CD14-positive monocyte (primary cell): ENCODE results near the gene CACTIN. TPM values are rescaled to one million over a fixed set of nuclear protein-coding genes. Genes with fewer than 3 reads are reported as not detected.

Source experiments
- DNase-seq, 3 donors: peaks; one replicate each; pipeline ENCODE4 v3.0.0-alpha.2; 2011 to 2022
- H2AFZ ChIP-seq: 2 replicates; pipeline ENCODE4 v1.6.0; 2012; ENCODE audit warnings: mild to moderate bottlenecking, low read depth, low read length, inconsistent platforms; ENCODE audit not compliant: insufficient read depth, poor library complexity, severe bottlenecking
- H3K27ac ChIP-seq, 2 donors: 1 replicate in 1 of 2; 2 replicates in 1 of 2; pipeline ENCODE4 v1.5.1; 2012 to 2013; ENCODE audit warnings: low read length in 2 of 2, control low read depth in 1 of 2, inconsistent platforms in 1 of 2, low read depth in 1 of 2, mild to moderate bottlenecking in 1 of 2
- H3K27me3 ChIP-seq, 2 donors: one replicate each; pipeline versions ENCODE4 v1.6.0 to v1.6.1; 2011 to 2013; ENCODE audit warnings: low read length in 2 of 2; ENCODE audit not compliant: control insufficient read depth in 2 of 2, insufficient read depth in 2 of 2
- H3K36me3 ChIP-seq, 2 donors: replicated peaks in 1 of 2; 1 replicate in 1 of 2; 2 replicates in 1 of 2; pipeline versions ENCODE4 v1.5.1 to v1.6.1; 2012 to 2013; ENCODE audit warnings: low read length in 2 of 2, control low read depth in 1 of 2, inconsistent platforms in 1 of 2, mild to moderate bottlenecking in 1 of 2; ENCODE audit not compliant: insufficient read depth in 2 of 2, control insufficient read depth in 1 of 2
- H3K4me1 ChIP-seq, 2 donors: 1 replicate in 1 of 2; 2 replicates in 1 of 2; pipeline versions ENCODE4 v1.5.1 to v1.6.1; 2012 to 2013; ENCODE audit warnings: low read length in 2 of 2, control low read depth in 1 of 2, inconsistent platforms in 1 of 2, mild to moderate bottlenecking in 1 of 2, moderate library complexity in 1 of 2; ENCODE audit not compliant: insufficient read depth in 2 of 2, control insufficient read depth in 1 of 2
- H3K4me2 ChIP-seq: replicated peaks from 2 replicates; pipeline ENCODE3; 2012; ENCODE audit warnings: low read length, moderate library complexity, mild to moderate bottlenecking; ENCODE audit not compliant: poor library complexity, severe bottlenecking; ENCODE audit errors: extremely low read depth
- H3K4me3 ChIP-seq, 3 experiments: fragments of 200-600 bp in 1 of 3; sonication (generic) in 1 of 3; replicated peaks in 1 of 3; 1 replicate in 2 of 3; 2 replicates in 1 of 3; pipeline ENCODE4 v1.5.1; 2011 to 2013; ENCODE audit warnings: low read length in 3 of 3, mild to moderate bottlenecking in 3 of 3, control low read depth in 2 of 3, low read depth in 2 of 3, inconsistent platforms in 1 of 3, moderate library complexity in 1 of 3
- H3K79me2 ChIP-seq: 2 replicates; pipeline ENCODE4 v1.6.0; 2012; ENCODE audit warnings: mild to moderate bottlenecking, control low read depth, inconsistent platforms, low read length, moderate library complexity; ENCODE audit not compliant: insufficient read depth
- H3K9ac ChIP-seq: 2 replicates; pipeline ENCODE4 v1.6.0; 2017; ENCODE audit warnings: low read length, mild to moderate bottlenecking; ENCODE audit not compliant: insufficient read depth, poor library complexity, severe bottlenecking
- H3K9me3 ChIP-seq, 2 donors: replicated peaks in 1 of 2; 1 replicate in 1 of 2; 2 replicates in 1 of 2; pipeline versions ENCODE4 v1.5.1 to v1.6.1; 2012 to 2013; ENCODE audit warnings: low read length in 2 of 2, control low read depth in 1 of 2; ENCODE audit not compliant: control insufficient read depth in 1 of 2, insufficient read depth in 1 of 2
- H4K20me1 ChIP-seq: 2 replicates; pipeline ENCODE4 v1.6.0; 2012; ENCODE audit warnings: mild to moderate bottlenecking, low read length, control low read depth, moderate library complexity; ENCODE audit not compliant: insufficient read depth
- H3K27ac Mint-ChIP-seq, 7 donors: one replicate each; pipeline ENCODE4 v1.8.0; 2020; ENCODE audit warnings: mild to moderate bottlenecking in 7 of 7, mixed read lengths in 7 of 7, moderate library complexity in 6 of 7, inconsistent platforms in 2 of 7
- H3K27me3 Mint-ChIP-seq, 3 donors: one replicate each; pipeline ENCODE4 v1.8.0; 2021 to 2022; ENCODE audit warnings: low read depth in 3 of 3, mild to moderate bottlenecking in 3 of 3, mixed read lengths in 3 of 3, moderate library complexity in 3 of 3, inconsistent platforms in 1 of 3
- H3K36me3 Mint-ChIP-seq, 2 donors: one replicate each; pipeline ENCODE4 v1.8.0; 2020; ENCODE audit warnings: mixed read lengths in 2 of 2, inconsistent platforms in 1 of 2, mild to moderate bottlenecking in 1 of 2
- H3K4me1 Mint-ChIP-seq: one replicate; pipeline ENCODE4 v1.8.0; 2020; ENCODE audit warnings: mild to moderate bottlenecking, mixed read lengths
- H3K4me3 Mint-ChIP-seq, 2 donors: one replicate each; pipeline ENCODE4 v1.8.0; 2020; ENCODE audit warnings: mild to moderate bottlenecking in 2 of 2, mixed read lengths in 2 of 2, moderate library complexity in 1 of 2
- H3K9me3 Mint-ChIP-seq, 7 donors: one replicate each; pipeline ENCODE4 v1.8.0; 2020 to 2022; ENCODE audit warnings: mixed read lengths in 7 of 7, mild to moderate bottlenecking in 6 of 7, moderate library complexity in 6 of 7, inconsistent platforms in 2 of 7
- CTCF ChIP-seq: fragments of 200-600 bp; IDR thresholded peaks from one replicate; pipeline ENCODE4 v1.8.0; 2022; ENCODE audit warnings: antibody characterized with exemption, mild to moderate bottlenecking
- WGBS: methylation state at CpG from one replicate; pipeline ENCODE4 v1.1.5; 2013; ENCODE audit warnings: missing lambda C conversion rate; ENCODE audit not compliant: insufficient coverage; 5-methylcytosine and 5-hydroxymethylcytosine counted together
- intact Hi-C, 2 donors: fragments of 100-400 bp; cut with micrococcal nuclease; formaldehyde crosslinking; loops; one replicate each; pipeline versions ENCODE4 v1.15.0 to v1.15.1; 2023
- polyA plus RNA-seq, 3 donors: library from polyadenylated mRNA; depleted of rRNA in 1 of 3; unstranded in 2 of 3; stranded (reverse) in 1 of 3; fragments of 300-500 nt in 2 of 3; fragments of >200 nt in 1 of 3; fragmentation: Illumina TruSeq in 2 of 3; gene quantifications; 1 replicate in 2 of 3; 2 replicates in 1 of 3; pipeline ENCODE4 v1.2.3, GENCODE V29; 2012 to 2021

CACTIN gene
- polyA plus RNA-seq, 3 donors: 2.5 to 19.4 (median 3.0) TPM

- H3K4me2 ChIP-seq: no peak overlapping the region
- peaks cover 6% of the 10 kb centered on the region for H4K20me1 ChIP-seq
- DNase-seq: no peak
- no peak overlapping the region for H3K4me3 ChIP-seq
- H3K4me3 Mint-ChIP-seq: no peak overlapping the region
- intact Hi-C loops: no loop called here
- H3K9me3 ChIP-seq: no peaks in the 10 kb centered on the region
- WGBS: 95% methylated on average over 13 of the region's 17 CpGs
- no peaks in the 10 kb centered on the region for H3K27me3 Mint-ChIP-seq
- H3K79me2 ChIP-seq: no peaks in the 10 kb centered on the region
- H3K4me1 ChIP-seq: no peaks in the 10 kb centered on the region
- H3K36me3 Mint-ChIP-seq: peaks cover 48 to 70% of the 10 kb centered on the region in 2 donors
- no peak overlapping the region for H2AFZ ChIP-seq
- no peak overlapping the region for H3K27ac ChIP-seq
- peaks cover 0 to 4% (median 1%) of the 10 kb centered on the region in 7 donors for H3K9me3 Mint-ChIP-seq
- H3K4me1 Mint-ChIP-seq: no peaks in the 10 kb centered on the region
- H3K9ac ChIP-seq: no peak overlapping the region
- no peak overlapping the region for H3K27ac Mint-ChIP-seq
- no peaks in the 10 kb centered on the region for H3K27me3 ChIP-seq
- no peak for TF ChIP-seq CTCF
- peaks cover 75 to 87% of the 10 kb centered on the region in 2 donors for H3K36me3 ChIP-seq
Measured at GRCh38 chr19:3642296-3642695, 15.7 kb upstream of the CACTIN start.

GRCh38 chr19:3641515-3642269 is 15.1 kb upstream of the CACTIN start:
- WGBS: 95% methylated on average over 26 of the region's 28 CpGs
- H3K27ac Mint-ChIP-seq: peak overlapping the region in 1 of 7 donors; percentile 8
- Histone ChIP-seq H3K27me3 (no peaks in the 10 kb centered on the region), H3K4me2 (no peak overlapping the region), H3K36me3 (peaks cover 81 to 87% of the 10 kb centered on the region in 2 donors), H3K27ac (no peak overlapping the region), H3K4me1 (no peaks in the 10 kb centered on the region), H3K9me3 (no peaks in the 10 kb centered on the region), H2AFZ (no peak overlapping the region), H3K79me2 (no peaks in the 10 kb centered on the region), H4K20me1 (peaks cover 6% of the 10 kb centered on the region), H3K4me3 (no peak overlapping the region), H3K9ac (no peak overlapping the region)
- intact Hi-C loops: no loop called here
- H3K4me1 Mint-ChIP-seq: no peaks in the 10 kb centered on the region
- peaks cover 0 to 4% (median 1%) of the 10 kb centered on the region in 7 donors for H3K9me3 Mint-ChIP-seq
- H3K4me3 Mint-ChIP-seq: no peak overlapping the region
- no peaks in the 10 kb centered on the region for H3K27me3 Mint-ChIP-seq
- no peak for DNase-seq
- TF ChIP-seq CTCF: no peak
- H3K36me3 Mint-ChIP-seq: peaks cover 52 to 74% of the 10 kb centered on the region in 2 donors
